KMS-11 (cell line): ENCODE data around the gene ARID1A.

Source experiments
- H2AFZ ChIP-seq: fragments of 200-600 bp; sonication (generic); 2 replicates; pipeline ENCODE4 v1.6.1; 2016; ENCODE audit warnings: antibody characterized with exemption, mixed run types, low read depth
- H3K27ac ChIP-seq: fragments of 200-600 bp; sonication (generic); 2 replicates; pipeline ENCODE4 v1.6.1; 2016; ENCODE audit warnings: mild to moderate bottlenecking, mixed run types
- H3K27me3 ChIP-seq: fragments of 200-600 bp; sonication (generic); 2 replicates; pipeline ENCODE4 v1.6.1; 2017; ENCODE audit warnings: mild to moderate bottlenecking, low read depth, mixed run types, moderate library complexity; ENCODE audit not compliant: insufficient read depth
- H3K36me3 ChIP-seq: fragments of 200-600 bp; sonication (generic); 2 replicates; pipeline ENCODE4 v1.6.1; 2017; ENCODE audit warnings: mild to moderate bottlenecking, mixed run types; ENCODE audit not compliant: insufficient read depth
- H3K4me1 ChIP-seq: fragments of 200-600 bp; sonication (generic); 2 replicates; pipeline ENCODE4 v1.6.1; 2016; ENCODE audit warnings: mild to moderate bottlenecking, low read depth, mixed run types; ENCODE audit not compliant: poor library complexity, severe bottlenecking
- H3K4me2 ChIP-seq: fragments of 200-600 bp; sonication (generic); 2 replicates; pipeline ENCODE4 v1.7.0; 2016; ENCODE audit warnings: mild to moderate bottlenecking, mixed run types
- H3K4me3 ChIP-seq: fragments of 200-600 bp; sonication (generic); IDR thresholded peaks from 2 replicates; pipeline ENCODE4 v1.6.1; 2017; ENCODE audit warnings: low read depth, low read length, mixed read lengths; ENCODE audit not compliant: insufficient read depth
- H3K79me2 ChIP-seq: fragments of 200-600 bp; sonication (generic); 2 replicates; pipeline ENCODE4 v1.6.1; 2016; ENCODE audit warnings: low read depth, mixed run types; ENCODE audit not compliant: insufficient read depth
- H3K9ac ChIP-seq: fragments of 200-600 bp; sonication (generic); 2 replicates; pipeline ENCODE4 v1.6.1; 2016; ENCODE audit warnings: mild to moderate bottlenecking, mixed run types
- H4K20me1 ChIP-seq: fragments of 200-600 bp; sonication (generic); 2 replicates; pipeline ENCODE4 v1.6.1; 2016; ENCODE audit warnings: mild to moderate bottlenecking, mixed run types; ENCODE audit not compliant: insufficient read depth
- TF ChIP-seq, protein P1 (sequence below): fragments of 200-600 bp; sonication (generic); conservative IDR thresholded peaks from 2 replicates; pipeline ENCODE4 v1.6.1; 2017; ENCODE audit warnings: low read depth, mild to moderate bottlenecking, antibody characterized with exemption, low read length, moderate library complexity, mixed read lengths

ARID1A gene

DNA sequence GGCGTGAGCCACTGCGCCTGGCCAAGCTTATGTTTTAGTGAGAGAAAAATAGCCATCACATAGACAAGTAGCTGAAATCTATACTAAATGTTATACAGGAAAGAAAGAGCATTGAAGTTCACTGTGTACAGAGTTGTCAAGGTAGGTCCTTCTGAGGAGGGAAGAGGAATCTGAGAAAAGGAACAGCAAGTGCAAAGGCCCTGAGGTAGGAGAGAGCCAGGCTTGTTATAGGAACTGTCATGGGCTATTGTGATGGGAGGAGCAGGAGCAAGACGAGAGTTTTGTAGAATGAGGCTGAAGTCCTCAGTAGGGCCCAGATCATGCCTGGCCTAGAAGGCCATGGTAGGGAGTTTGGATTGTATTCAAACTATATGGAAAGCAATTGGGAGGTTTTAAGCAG, 135.2 kb downstream of the ARID1A start:
- no peak overlapping the region for H2AFZ ChIP-seq
- H3K4me3 ChIP-seq, result no peak overlapping the region
- H3K9ac ChIP-seq, result no peak overlapping the region
- TF ChIP-seq, protein P1, sequence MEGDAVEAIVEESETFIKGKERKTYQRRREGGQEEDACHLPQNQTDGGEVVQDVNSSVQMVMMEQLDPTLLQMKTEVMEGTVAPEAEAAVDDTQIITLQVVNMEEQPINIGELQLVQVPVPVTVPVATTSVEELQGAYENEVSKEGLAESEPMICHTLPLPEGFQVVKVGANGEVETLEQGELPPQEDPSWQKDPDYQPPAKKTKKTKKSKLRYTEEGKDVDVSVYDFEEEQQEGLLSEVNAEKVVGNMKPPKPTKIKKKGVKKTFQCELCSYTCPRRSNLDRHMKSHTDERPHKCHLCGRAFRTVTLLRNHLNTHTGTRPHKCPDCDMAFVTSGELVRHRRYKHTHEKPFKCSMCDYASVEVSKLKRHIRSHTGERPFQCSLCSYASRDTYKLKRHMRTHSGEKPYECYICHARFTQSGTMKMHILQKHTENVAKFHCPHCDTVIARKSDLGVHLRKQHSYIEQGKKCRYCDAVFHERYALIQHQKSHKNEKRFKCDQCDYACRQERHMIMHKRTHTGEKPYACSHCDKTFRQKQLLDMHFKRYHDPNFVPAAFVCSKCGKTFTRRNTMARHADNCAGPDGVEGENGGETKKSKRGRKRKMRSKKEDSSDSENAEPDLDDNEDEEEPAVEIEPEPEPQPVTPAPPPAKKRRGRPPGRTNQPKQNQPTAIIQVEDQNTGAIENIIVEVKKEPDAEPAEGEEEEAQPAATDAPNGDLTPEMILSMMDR, result no peak
- H4K20me1 ChIP-seq, result no peaks in the 10 kb centered on the region
- H3K27ac ChIP-seq, result no peak overlapping the region; the same call in 1 of the 2 replicates
- H3K4me1 ChIP-seq, result peaks cover 81% of the 10 kb centered on the region
- H3K79me2 ChIP-seq, result peaks cover 44% of the 10 kb centered on the region
- H3K27me3 ChIP-seq, result no peaks in the 10 kb centered on the region
- H3K4me2 ChIP-seq, result no peak overlapping the region
- no peaks in the 10 kb centered on the region for H3K36me3 ChIP-seq
